ENCODE measurements around the gene PRIMPOL.
"Not testable (repeated sequence)": the region's sequence is repeated elsewhere in the genome, so short reads cannot be mapped to it uniquely, and the experiment has no call there.

The PRIMPOL gene

GRCh38 chr4:184616168-184616567, 33.4 kb upstream of the PRIMPOL start:
- POLR2A ChIA-PET; H3K36me3 ChIP-seq (ENCODE audit: control insufficient read depth in 4 of 4, insufficient read depth in 4 of 4, low read length in 3 of 4); CTCF ChIA-PET; DNase-seq; H3K27me3 ChIP-seq (replicated peaks in 2 of 5; ENCODE audit: control insufficient read depth in 4 of 5, insufficient read depth in 5 of 5, low read length in 4 of 5); H3K4me1 ChIP-seq (ENCODE audit: control extremely low read depth in 1 of 4, control insufficient read depth in 4 of 4, insufficient read depth in 4 of 4, low read length in 3 of 4); H3K27ac ChIP-seq (ENCODE audit: insufficient read depth in 1 of 2, low read depth in 1 of 2, low read length in 2 of 2, poor library complexity in 1 of 2, severe bottlenecking in 2 of 2); H3K4me3 ChIP-seq (ENCODE audit: control insufficient read depth in 1 of 7, extremely low read depth in 1 of 7, insufficient read depth in 4 of 7, low read depth in 2 of 7, low read length in 6 of 7): not testable (repeated sequence)
- H3K9me3 ChIP-seq (ENCODE audit: control extremely low read depth in 1 of 5, control insufficient read depth in 4 of 5, insufficient read depth in 2 of 5, low read depth in 1 of 5, low read length in 4 of 5): peaks cover 1 to 10% (median 6%) of the 10 kb centered on the region in 5 experiments
- WGBS (ENCODE audit: insufficient coverage): 86% methylated on average over 1 of the region's 2 CpGs

- ChIA-PET POLR2A (no interaction called here), CTCF (interaction anchor here (2.1 kb wide), 1 partner anchor 8 kb away, joined by 4 read pairs; no protein-coding TSS in a partner anchor)
- no peak overlapping the region for H3K4me3 ChIP-seq (ENCODE audit: control insufficient read depth in 1 of 7, extremely low read depth in 1 of 7, insufficient read depth in 4 of 7, low read depth in 2 of 7, low read length in 6 of 7)
These were observed 32.6 kb upstream of the PRIMPOL start for GRCh38 chr4:184616633-184617551.

GRCh38 chr4:184617600-184618196, 31.8 kb upstream of the PRIMPOL start:
- POLR2A ChIA-PET: no interaction called here
- no peak for DNase-seq
- CTCF ChIA-PET: interaction anchor here (2.1 kb wide), 1 partner anchor 8 kb away, joined by 4 read pairs; no protein-coding TSS in a partner anchor

More at GRCh38 chr4:184616633-184617551, 32.6 kb upstream of the PRIMPOL start:
- WGBS (ENCODE audit: insufficient coverage): 95% methylated on average over 8 of the region's 12 CpGs
- Histone ChIP-seq H3K4me1 (ENCODE audit: control extremely low read depth in 1 of 4, control insufficient read depth in 4 of 4, insufficient read depth in 4 of 4, low read length in 3 of 4) (no peaks in the 10 kb centered on the region), H3K9me3 (ENCODE audit: control extremely low read depth in 1 of 5, control insufficient read depth in 4 of 5, insufficient read depth in 2 of 5, low read depth in 1 of 5, low read length in 4 of 5) (peaks cover 1 to 10% (median 6%) of the 10 kb centered on the region in 5 experiments), H3K27ac (ENCODE audit: insufficient read depth in 1 of 2, low read depth in 1 of 2, low read length in 2 of 2, poor library complexity in 1 of 2, severe bottlenecking in 2 of 2) (no peak overlapping the region), H3K36me3 (ENCODE audit: control insufficient read depth in 4 of 4, insufficient read depth in 4 of 4, low read length in 3 of 4) (no peaks in the 10 kb centered on the region), H3K27me3 (replicated peaks in 2 of 5; ENCODE audit: control insufficient read depth in 4 of 5, insufficient read depth in 5 of 5, low read length in 4 of 5) (no peaks in the 10 kb centered on the region)
- no peak for DNase-seq

GRCh38 chr4:184620212-184620867, 29.2 kb upstream of the PRIMPOL start:
- no peak for DNase-seq
- H3K4me1 ChIP-seq (ENCODE audit: control extremely low read depth in 1 of 4, control insufficient read depth in 4 of 4, insufficient read depth in 4 of 4, low read length in 3 of 4): peaks cover 0 to 3% (median 1%) of the 10 kb centered on the region in 4 experiments
- H3K27me3 ChIP-seq (replicated peaks in 2 of 5; ENCODE audit: control insufficient read depth in 4 of 5, insufficient read depth in 5 of 5, low read length in 4 of 5): no peaks in the 10 kb centered on the region
- no peak overlapping the region for H3K27ac ChIP-seq (ENCODE audit: insufficient read depth in 1 of 2, low read depth in 1 of 2, low read length in 2 of 2, poor library complexity in 1 of 2, severe bottlenecking in 2 of 2)
- H3K4me3 ChIP-seq (ENCODE audit: control insufficient read depth in 1 of 7, extremely low read depth in 1 of 7, insufficient read depth in 4 of 7, low read depth in 2 of 7, low read length in 6 of 7): no peak overlapping the region
- peaks cover 0 to 2% (median 0%) of the 10 kb centered on the region in 4 experiments for H3K36me3 ChIP-seq (ENCODE audit: control insufficient read depth in 4 of 4, insufficient read depth in 4 of 4, low read length in 3 of 4)
- H3K9me3 ChIP-seq (ENCODE audit: control extremely low read depth in 1 of 5, control insufficient read depth in 4 of 5, insufficient read depth in 2 of 5, low read depth in 1 of 5, low read length in 4 of 5): peaks cover 0 to under 1% (median 0%) of the 10 kb centered on the region in 5 experiments
- POLR2A ChIA-PET: no interaction called here
- CTCF ChIA-PET: interaction anchor here (0.6 kb wide), 1 partner anchor 46 kb away, joined by 3 read pairs; no protein-coding TSS in a partner anchor
- WGBS (ENCODE audit: insufficient coverage): 93% methylated on average over 8 of the region's 11 CpGs

More at GRCh38 chr4:184617600-184618196, 31.8 kb upstream of the PRIMPOL start:
- H3K4me3 ChIP-seq (ENCODE audit: control insufficient read depth in 1 of 7, extremely low read depth in 1 of 7, insufficient read depth in 4 of 7, low read depth in 2 of 7, low read length in 6 of 7): no peak overlapping the region
- WGBS (ENCODE audit: insufficient coverage): 90% methylated on average over 2 of the region's 9 CpGs
- H3K27ac ChIP-seq (ENCODE audit: insufficient read depth in 1 of 2, low read depth in 1 of 2, low read length in 2 of 2, poor library complexity in 1 of 2, severe bottlenecking in 2 of 2): no peak overlapping the region
- no peaks in the 10 kb centered on the region for H3K27me3 ChIP-seq (replicated peaks in 2 of 5; ENCODE audit: control insufficient read depth in 4 of 5, insufficient read depth in 5 of 5, low read length in 4 of 5)
- H3K36me3 ChIP-seq (ENCODE audit: control insufficient read depth in 4 of 4, insufficient read depth in 4 of 4, low read length in 3 of 4): no peaks in the 10 kb centered on the region
- H3K9me3 ChIP-seq (ENCODE audit: control extremely low read depth in 1 of 5, control insufficient read depth in 4 of 5, insufficient read depth in 2 of 5, low read depth in 1 of 5, low read length in 4 of 5): peaks cover 1 to 10% (median 6%) of the 10 kb centered on the region in 5 experiments
- H3K4me1 ChIP-seq (ENCODE audit: control extremely low read depth in 1 of 4, control insufficient read depth in 4 of 4, insufficient read depth in 4 of 4, low read length in 3 of 4): no peaks in the 10 kb centered on the region

GRCh38 chr4:184621518-184621917, 28.0 kb upstream of the PRIMPOL start:
- Histone ChIP-seq H3K36me3 (ENCODE audit: control insufficient read depth in 4 of 4, insufficient read depth in 4 of 4, low read length in 3 of 4) (peaks cover 0 to 3% (median 1%) of the 10 kb centered on the region in 4 experiments), H3K27ac (ENCODE audit: insufficient read depth in 1 of 2, low read depth in 1 of 2, low read length in 2 of 2, poor library complexity in 1 of 2, severe bottlenecking in 2 of 2) (no peak overlapping the region), H3K9me3 (ENCODE audit: control extremely low read depth in 1 of 5, control insufficient read depth in 4 of 5, insufficient read depth in 2 of 5, low read depth in 1 of 5, low read length in 4 of 5) (no peaks in the 10 kb centered on the region), H3K4me3 (ENCODE audit: control insufficient read depth in 1 of 7, extremely low read depth in 1 of 7, insufficient read depth in 4 of 7, low read depth in 2 of 7, low read length in 6 of 7) (no peak overlapping the region), H3K4me1 (ENCODE audit: control extremely low read depth in 1 of 4, control insufficient read depth in 4 of 4, insufficient read depth in 4 of 4, low read length in 3 of 4) (peaks cover 0 to 8% (median 2%) of the 10 kb centered on the region in 4 experiments), H3K27me3 (replicated peaks in 2 of 5; ENCODE audit: control insufficient read depth in 4 of 5, insufficient read depth in 5 of 5, low read length in 4 of 5) (no peaks in the 10 kb centered on the region)
- 100% methylated on average over 3 of the region's 3 CpGs for WGBS (ENCODE audit: insufficient coverage)
- DNase-seq: no peak
- POLR2A ChIA-PET: no interaction called here
- CTCF ChIA-PET: no interaction called here

- H3K4me3 ChIP-seq (ENCODE audit: control insufficient read depth in 1 of 7, extremely low read depth in 1 of 7, insufficient read depth in 4 of 7, low read depth in 2 of 7, low read length in 6 of 7); DNase-seq; POLR2A ChIA-PET; H3K27ac ChIP-seq (ENCODE audit: insufficient read depth in 1 of 2, low read depth in 1 of 2, low read length in 2 of 2, poor library complexity in 1 of 2, severe bottlenecking in 2 of 2); H3K9me3 ChIP-seq (ENCODE audit: control extremely low read depth in 1 of 5, control insufficient read depth in 4 of 5, insufficient read depth in 2 of 5, low read depth in 1 of 5, low read length in 4 of 5); H3K27me3 ChIP-seq (replicated peaks in 2 of 5; ENCODE audit: control insufficient read depth in 4 of 5, insufficient read depth in 5 of 5, low read length in 4 of 5): not testable (repeated sequence)
- Histone ChIP-seq H3K4me1 (ENCODE audit: control extremely low read depth in 1 of 4, control insufficient read depth in 4 of 4, insufficient read depth in 4 of 4, low read length in 3 of 4) (peaks cover 0 to 12% (median 3%) of the 10 kb centered on the region in 4 experiments), H3K36me3 (ENCODE audit: control insufficient read depth in 4 of 4, insufficient read depth in 4 of 4, low read length in 3 of 4) (peaks cover 6 to 30% (median 14%) of the 10 kb centered on the region in 4 experiments)
- WGBS (ENCODE audit: insufficient coverage): 88% methylated on average over 3 of the region's 3 CpGs
- CTCF ChIA-PET: interaction anchor here (1.2 kb wide), 1 partner anchor 11 kb away, joined by 4 read pairs; no protein-coding TSS in a partner anchor
These were observed 25.0 kb upstream of the PRIMPOL start for GRCh38 chr4:184624504-184624903.
